LHCN-M2 (cell line): ENCODE measurements around the gene TMED7. TPM values are rescaled to one million over a fixed set of nuclear protein-coding genes. Genes with fewer than 3 reads are reported as not detected.
"Not testable (repeated sequence)": the region's sequence is repeated elsewhere in the genome, so short reads cannot be mapped to it uniquely, and the experiment has no call there.

ENCODE experiments used
- DNase-seq: peaks from one replicate; pipeline ENCODE4 v3.0.0-alpha.2; 2012; ENCODE audit warnings: low read depth
- polyA plus RNA-seq: library from polyadenylated mRNA; unstranded; fragments of >200 nt; gene quantifications from one replicate; pipeline ENCODE4 v1.2.1, GENCODE V29; 2012; ENCODE audit warnings: missing spikeins
- total RNA-seq: library from RNA; depleted of rRNA; stranded (reverse); fragments of >200 nt; gene quantifications from 2 replicates; pipeline ENCODE4 v1.2.3, GENCODE V29; 2014; rRNA removed

Gene TMED7
- total RNA-seq: 111 and 115 TPM in 2 replicates
- 28.3 TPM for polyA plus RNA-seq

GRCh38 chr5:115625579-115626444 is at the start of gene TMED7:
TSS of gene TMED7 (minus strand) at chr5:115626036. CDS start at chr5:115625792, 244 bp downstream.
- peak; percentile 97 for DNase-seq

- not testable (repeated sequence) for DNase-seq
Measured at GRCh38 chr5:115674782-115675181, 48.9 kb upstream of the TMED7 start.

- no peak for DNase-seq
Measured at GRCh38 chr5:115673596-115673995, 47.8 kb upstream of the TMED7 start.

- no peak for DNase-seq
Measured at GRCh38 chr5:115671939-115672338, 46.1 kb upstream of the TMED7 start.

- peak; percentile 42 for DNase-seq
Measured at GRCh38 chr5:115666023-115666422, 40.2 kb upstream of the TMED7 start.

- DNase-seq: no peak
Measured at GRCh38 chr5:115661563-115661962, 35.7 kb upstream of the TMED7 start.

- DNase-seq: no peak
Measured at GRCh38 chr5:115661101-115661500, 35.3 kb upstream of the TMED7 start.

- DNase-seq: peak; percentile 82
Measured at GRCh38 chr5:115657881-115658233, 32.0 kb upstream of the TMED7 start.

GRCh38 chr5:115657125-115657880 is 31.5 kb upstream of the TMED7 start:
- DNase-seq: no peak

- peak; percentile 21 for DNase-seq
Measured at GRCh38 chr5:115656404-115656803, 30.6 kb upstream of the TMED7 start.

GRCh38 chr5:115655994-115656393 is 30.2 kb upstream of the TMED7 start:
- DNase-seq: no peak

GRCh38 chr5:115649541-115649940 is 23.7 kb upstream of the TMED7 start:
- peak; percentile 35 for DNase-seq

- no peak for DNase-seq
Measured at GRCh38 chr5:115648056-115648455, 22.2 kb upstream of the TMED7 start.

- DNase-seq: not testable (repeated sequence)
Measured at GRCh38 chr5:115645386-115645785, 19.6 kb upstream of the TMED7 start.

GRCh38 chr5:115644046-115644445 is 18.2 kb upstream of the TMED7 start:
- DNase-seq: no peak

- DNase-seq: peak; percentile 26
Measured at GRCh38 chr5:115641948-115642347, 16.1 kb upstream of the TMED7 start.

GRCh38 chr5:115640274-115640673 is 14.4 kb upstream of the TMED7 start:
- no peak for DNase-seq

- no peak for DNase-seq
Measured at GRCh38 chr5:115639377-115639776, 13.5 kb upstream of the TMED7 start.

- no peak for DNase-seq
Measured at GRCh38 chr5:115637507-115637906, 11.7 kb upstream of the TMED7 start.

- DNase-seq: peak; percentile 33
Measured at GRCh38 chr5:115636008-115636407, 10.2 kb upstream of the TMED7 start.

- peak; percentile 79 for DNase-seq
Measured at GRCh38 chr5:115634343-115635132, 8.7 kb upstream of the TMED7 start.

- no peak for DNase-seq
Measured at GRCh38 chr5:115629903-115630302, 4.1 kb upstream of the TMED7 start.
